ENCODE measurements around the gene PRKN. TPM values are rescaled to one million over a fixed set of nuclear protein-coding genes. Genes with fewer than 3 reads are reported as not detected.

PRKN gene
- total RNA-seq, 4 donors from 2014 or later = 4.5 to 12.3 (median 9.0) TPM

GRCh38 chr6:162055365-162055764 lies 672.2 kb downstream of the PRKN start:
- WGBS, 2 donors (ENCODE audit: low coverage in 1 of 2) = 74% methylated on average over 7 of the region's 7 CpGs; no CpG with 5 or more reads in 1 of the 2 donors
- Histone ChIP-seq H3K27ac (no peak overlapping the region), H3K4me3 (no peak overlapping the region), H3K27me3 (no peaks in the 10 kb centered on the region), H3K9me3 (no peaks in the 10 kb centered on the region), H3K4me1 (no peaks in the 10 kb centered on the region), H3K36me3 (no peaks in the 10 kb centered on the region)
- no peak for TF ChIP-seq POLR2AphosphoS5 (IDR thresholded peaks at IDR 0.05)
- TF ChIP-seq, protein P1, sequence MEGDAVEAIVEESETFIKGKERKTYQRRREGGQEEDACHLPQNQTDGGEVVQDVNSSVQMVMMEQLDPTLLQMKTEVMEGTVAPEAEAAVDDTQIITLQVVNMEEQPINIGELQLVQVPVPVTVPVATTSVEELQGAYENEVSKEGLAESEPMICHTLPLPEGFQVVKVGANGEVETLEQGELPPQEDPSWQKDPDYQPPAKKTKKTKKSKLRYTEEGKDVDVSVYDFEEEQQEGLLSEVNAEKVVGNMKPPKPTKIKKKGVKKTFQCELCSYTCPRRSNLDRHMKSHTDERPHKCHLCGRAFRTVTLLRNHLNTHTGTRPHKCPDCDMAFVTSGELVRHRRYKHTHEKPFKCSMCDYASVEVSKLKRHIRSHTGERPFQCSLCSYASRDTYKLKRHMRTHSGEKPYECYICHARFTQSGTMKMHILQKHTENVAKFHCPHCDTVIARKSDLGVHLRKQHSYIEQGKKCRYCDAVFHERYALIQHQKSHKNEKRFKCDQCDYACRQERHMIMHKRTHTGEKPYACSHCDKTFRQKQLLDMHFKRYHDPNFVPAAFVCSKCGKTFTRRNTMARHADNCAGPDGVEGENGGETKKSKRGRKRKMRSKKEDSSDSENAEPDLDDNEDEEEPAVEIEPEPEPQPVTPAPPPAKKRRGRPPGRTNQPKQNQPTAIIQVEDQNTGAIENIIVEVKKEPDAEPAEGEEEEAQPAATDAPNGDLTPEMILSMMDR (IDR thresholded peaks at IDR 0.05) = no peak
- no peak for TF ChIP-seq EP300 (IDR thresholded peaks at IDR 0.05; ENCODE audit: low read depth)
- no peak for TF ChIP-seq POLR2A (IDR thresholded peaks at IDR 0.05)
- no peak for DNase-seq
- intact Hi-C loops (cut with DNase I; ENCODE audit: low total_unique reads) (no loop called here), in situ Hi-C loops (cut with MboI; ENCODE audit: low pct_ligation_motif_present in 1 of 4, low pct_unique_long_range_greater_than_20kb in 1 of 4, low sequenced_read_pairs in 3 of 4) (no loop called here)

GRCh38 chr6:162053084-162053483 lies 674.5 kb downstream of the PRKN start:
- Histone ChIP-seq H3K4me3 (no peak overlapping the region), H3K9me3 (no peaks in the 10 kb centered on the region), H3K36me3 (no peaks in the 10 kb centered on the region), H3K27me3 (no peaks in the 10 kb centered on the region), H3K4me1 (no peaks in the 10 kb centered on the region), H3K27ac (no peak overlapping the region)
- in situ Hi-C loops (cut with MboI; ENCODE audit: low pct_ligation_motif_present in 1 of 4, low pct_unique_long_range_greater_than_20kb in 1 of 4, low sequenced_read_pairs in 3 of 4) = no loop called here
- intact Hi-C loops (cut with DNase I; ENCODE audit: low total_unique reads) = no loop called here
- TF ChIP-seq POLR2AphosphoS5 (IDR thresholded peaks at IDR 0.05) (no peak), POLR2A (IDR thresholded peaks at IDR 0.05) (no peak), EP300 (IDR thresholded peaks at IDR 0.05; ENCODE audit: low read depth) (no peak)
- TF ChIP-seq, protein P1 (IDR thresholded peaks at IDR 0.05) = no peak
- no peak for DNase-seq
- 75 to 82% methylated on average over 5 to 7 of the region's 7 CpGs for WGBS, 2 donors (ENCODE audit: low coverage in 1 of 2)

DNA sequence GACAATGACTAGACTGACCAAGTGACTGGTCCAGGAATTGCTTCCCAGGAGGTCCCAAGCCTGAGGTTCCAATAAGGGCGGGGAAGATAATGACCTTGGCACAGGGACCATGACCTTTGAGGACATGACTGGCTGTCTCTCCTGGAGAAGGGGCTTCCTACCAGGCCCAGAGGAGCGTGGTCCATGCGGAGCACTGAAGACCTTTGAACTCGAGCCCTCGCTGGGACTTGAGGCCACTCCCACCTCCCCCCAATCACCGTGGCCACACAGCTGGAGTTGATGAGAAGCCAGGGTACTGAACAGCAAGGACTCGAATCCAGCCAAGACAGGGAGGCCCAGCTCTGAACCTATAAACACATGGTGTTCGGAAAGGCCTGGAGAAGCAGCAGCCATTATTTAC lies 677.0 kb downstream of the PRKN start:
- WGBS, 2 donors (ENCODE audit: low coverage in 1 of 2) = 71 to 85% methylated on average over 1 to 8 of the region's 8 CpGs
- no peaks in the 10 kb centered on the region for H3K36me3 ChIP-seq
- intact Hi-C loops (cut with DNase I; ENCODE audit: low total_unique reads) = no loop called here
- no peaks in the 10 kb centered on the region for H3K4me1 ChIP-seq
- DNase-seq = no peak
- no peaks in the 10 kb centered on the region for H3K9me3 ChIP-seq
- no peak overlapping the region for H3K27ac ChIP-seq
- no peak overlapping the region for H3K4me3 ChIP-seq
- no peak for TF ChIP-seq EP300 (IDR thresholded peaks at IDR 0.05; ENCODE audit: low read depth)
- no peak for TF ChIP-seq POLR2A (IDR thresholded peaks at IDR 0.05)
- TF ChIP-seq, protein P1 (IDR thresholded peaks at IDR 0.05) = no peak
- in situ Hi-C loops (cut with MboI; ENCODE audit: low pct_ligation_motif_present in 1 of 4, low pct_unique_long_range_greater_than_20kb in 1 of 4, low sequenced_read_pairs in 3 of 4) = no loop called here
- H3K27me3 ChIP-seq = no peaks in the 10 kb centered on the region

GRCh38 chr6:162046324-162046723 lies 681.2 kb downstream of the PRKN start:
- Histone ChIP-seq H3K27ac (no peak overlapping the region), H3K4me3 (no peak overlapping the region), H3K36me3 (no peaks in the 10 kb centered on the region), H3K4me1 (no peaks in the 10 kb centered on the region), H3K9me3 (no peaks in the 10 kb centered on the region), H3K27me3 (no peaks in the 10 kb centered on the region)
- intact Hi-C loops (cut with DNase I; ENCODE audit: low total_unique reads) (no loop called here), in situ Hi-C loops (cut with MboI; ENCODE audit: low pct_ligation_motif_present in 1 of 4, low pct_unique_long_range_greater_than_20kb in 1 of 4, low sequenced_read_pairs in 3 of 4) (no loop called here)
- TF ChIP-seq EP300 (IDR thresholded peaks at IDR 0.05; ENCODE audit: low read depth) = no peak
- TF ChIP-seq, protein P1 (IDR thresholded peaks at IDR 0.05) = no peak
- TF ChIP-seq POLR2A (IDR thresholded peaks at IDR 0.05) = no peak
- TF ChIP-seq POLR2AphosphoS5 (IDR thresholded peaks at IDR 0.05) = no peak
- DNase-seq = no peak
- 89% methylated on average over 5 of the region's 5 CpGs for WGBS, 2 donors (ENCODE audit: low coverage in 1 of 2)
